SK-N-SH (cell line): ENCODE results near the gene MT1F. TPM values are rescaled to one million over a fixed set of nuclear protein-coding genes. Genes with fewer than 3 reads are reported as not detected.

ENCODE experiments used
- CTCF ChIA-PET: fragments of 300-600, 350-600 bp; formaldehyde crosslinking; extraction: SDS; loops from one replicate; lab custom pipeline; 2021; lab: Yijun Ruan, JAX
- POLR2A ChIA-PET: fragments of 350-600 bp; sonication (Branson Sonifier 250); formaldehyde crosslinking; extraction: SDS; loops from one replicate; lab custom pipeline; 2020; ENCODE audit warnings: antibody characterized with exemption, inconsistent platforms; lab: Yijun Ruan, JAX
- DNase-seq: peaks from one replicate; pipeline ENCODE4 v3.0.0; 2012
- H2AFZ ChIP-seq: fragments of 200-600 bp; sonication (generic); 2 replicates; pipeline ENCODE4 v1.8.1; 2016; ENCODE audit warnings: antibody characterized with exemption, mild to moderate bottlenecking, low read depth
- H3F3A ChIP-seq: fragments of 200-600 bp; sonication (generic); replicated peaks from 2 replicates; pipeline ENCODE3; 2016; ENCODE audit warnings: antibody characterized with exemption, mild to moderate bottlenecking; ENCODE audit not compliant: insufficient read depth
- H3K27ac ChIP-seq, 2 experiments: fragments of 200-500 bp in 1 of 2; fragments of 200-600 bp in 1 of 2; sonication (Bioruptor generic) in 1 of 2; sonication (generic), shearing (Covaris generic) in 1 of 2; 2 replicates each; pipeline versions ENCODE4 v1.5.1 to v1.6.1; 2014 to 2016; ENCODE audit warnings: low read depth in 2 of 2, inconsistent platforms in 1 of 2, low read length in 1 of 2, mild to moderate bottlenecking in 1 of 2, mixed read lengths in 1 of 2
- H3K27me3 ChIP-seq: fragments of 200-600 bp; sonication (generic), shearing (Covaris generic); 2 replicates; pipeline ENCODE4 v1.6.1; 2016; ENCODE audit warnings: mixed run types; ENCODE audit not compliant: insufficient read depth
- H3K36me3 ChIP-seq, 2 experiments: fragments of 200-500 bp in 1 of 2; fragments of 200-600 bp in 1 of 2; sonication (Bioruptor generic) in 1 of 2; sonication (generic) in 1 of 2; replicated peaks in 1 of 2; 2 replicates each; pipeline versions ENCODE3 to v1.5.1; 2014 to 2016; ENCODE audit warnings: low read length in 1 of 2, mild to moderate bottlenecking in 1 of 2; ENCODE audit not compliant: insufficient read depth in 2 of 2, control insufficient read depth in 1 of 2
- H3K4me1 ChIP-seq, 2 experiments: fragments of 200-500 bp in 1 of 2; fragments of 200-600 bp in 1 of 2; sonication (Bioruptor generic) in 1 of 2; sonication (generic), shearing (Covaris generic) in 1 of 2; 2 replicates each; pipeline versions ENCODE4 v1.5.1 to v1.6.1; 2014 to 2016; ENCODE audit warnings: low read depth in 1 of 2, low read length in 1 of 2, mixed run types in 1 of 2; ENCODE audit not compliant: insufficient read depth in 2 of 2, control insufficient read depth in 1 of 2
- H3K4me2 ChIP-seq: fragments of 200-600 bp; sonication (generic), shearing (Covaris generic); 2 replicates; pipeline ENCODE4 v1.6.1; 2017; ENCODE audit warnings: mixed run types
- H3K4me3 ChIP-seq, 2 experiments: fragments of 200-500 bp in 1 of 2; fragments of 200-600 bp in 1 of 2; sonication (Bioruptor generic) in 1 of 2; sonication (generic), shearing (Covaris generic) in 1 of 2; 2 replicates each; pipeline versions ENCODE4 v1.5.1 to v1.8.1; 2014 to 2016; ENCODE audit warnings: low read depth in 2 of 2, inconsistent platforms in 1 of 2, low read length in 1 of 2, mild to moderate bottlenecking in 1 of 2, mixed read lengths in 1 of 2, moderate library complexity in 1 of 2
- H3K79me2 ChIP-seq: fragments of 200-600 bp; sonication (generic); 2 replicates; pipeline ENCODE4 v1.8.1; 2017; ENCODE audit warnings: mild to moderate bottlenecking; ENCODE audit not compliant: insufficient read depth
- H3K9ac ChIP-seq: fragments of 200-600 bp; sonication (generic); 2 replicates; pipeline ENCODE4 v1.6.1; 2017; ENCODE audit warnings: mixed run types
- H3K9me2 ChIP-seq: fragments of 200-600 bp; sonication (generic); 2 replicates; pipeline ENCODE4 v1.6.1; 2017; ENCODE audit warnings: mixed run types
- H3K9me3 ChIP-seq: fragments of 200-600 bp; sonication (generic); 2 replicates; pipeline ENCODE4 v1.6.1; 2017; ENCODE audit warnings: mixed run types, mild to moderate bottlenecking, moderate library complexity
- H4K20me1 ChIP-seq: fragments of 200-600 bp; sonication (generic); 2 replicates; pipeline ENCODE4 v1.6.1; 2017; ENCODE audit warnings: mild to moderate bottlenecking, mixed run types; ENCODE audit not compliant: insufficient read depth
- CHD2 ChIP-seq: fragments of 150-350 bp; IDR thresholded peaks from 2 replicates; pipeline ENCODE4 v1.6.1; 2018; ENCODE audit warnings: low read length; ENCODE audit not compliant: partially characterized antibody
- EP300 ChIP-seq, 2 experiments: IDR thresholded peaks; 2 replicates each; pipeline versions ENCODE4 v1.4.0 to v1.6.1; 2012; ENCODE audit warnings: borderline replicate concordance in 1 of 2, low read depth in 1 of 2, low read length in 1 of 2
- EZH2phosphoT487 ChIP-seq: fragments of 200-600 bp; sonication (generic); IDR thresholded peaks from 2 replicates; pipeline ENCODE4 v1.6.1; 2017; ENCODE audit warnings: low read depth, mixed run types, mild to moderate bottlenecking, antibody characterized with exemption, moderate library complexity, borderline replicate concordance
- GABPA ChIP-seq: IDR thresholded peaks from 2 replicates; pipeline ENCODE4 v1.4.0; 2012; ENCODE audit warnings: low read depth, mild to moderate bottlenecking
- JUND ChIP-seq: IDR thresholded peaks from 2 replicates; pipeline ENCODE4 v1.4.0; 2012
- MEF2A ChIP-seq: IDR thresholded peaks from 2 replicates; pipeline ENCODE4 v1.4.0; 2012; ENCODE audit warnings: low read depth, borderline replicate concordance
- MXI1 ChIP-seq: IDR thresholded peaks from 2 replicates; pipeline ENCODE4 v1.6.1; 2012; ENCODE audit warnings: mild to moderate bottlenecking, low read depth, low read length, improper control_type of control experiment
- NFIC ChIP-seq: IDR thresholded peaks from 2 replicates; pipeline ENCODE4 v1.4.0; 2012; ENCODE audit warnings: borderline replicate concordance
- RAD21 ChIP-seq: IDR thresholded peaks from 2 replicates; pipeline ENCODE4 v1.6.1; 2012; ENCODE audit warnings: mild to moderate bottlenecking, low read length
- RCOR1 ChIP-seq: fragments of 150-350 bp; IDR thresholded peaks from 2 replicates; pipeline ENCODE4 v1.6.1; 2017; ENCODE audit warnings: antibody characterized with exemption, low read length
- RXRA ChIP-seq: IDR thresholded peaks from 2 replicates; pipeline ENCODE4 v1.4.0; 2012; ENCODE audit warnings: low read depth, mild to moderate bottlenecking, borderline replicate concordance
- SMC3 ChIP-seq: IDR thresholded peaks from 2 replicates; pipeline ENCODE4 v1.6.1; 2012; ENCODE audit warnings: low read depth, low read length, improper control_type of control experiment
- TAF1 ChIP-seq: IDR thresholded peaks from 2 replicates; pipeline ENCODE4 v1.6.1; 2012; ENCODE audit warnings: low read depth, mild to moderate bottlenecking, low read length, moderate library complexity, borderline replicate concordance
- TCF12 ChIP-seq: IDR thresholded peaks from 2 replicates; pipeline ENCODE4 v1.4.0; 2012
- TEAD4 ChIP-seq: IDR thresholded peaks from 2 replicates; pipeline ENCODE4 v1.4.0; 2012; ENCODE audit warnings: mild to moderate bottlenecking, borderline replicate concordance; ENCODE audit not compliant: insufficient read depth
- YY1 ChIP-seq: IDR thresholded peaks from 2 replicates; pipeline ENCODE4 v1.4.0; 2012; ENCODE audit warnings: low read depth, mild to moderate bottlenecking
- WGBS: methylation state at CpG from one replicate; pipeline ENCODE4 v1.1.6; 2017; ENCODE audit warnings: low lambda C conversion rate; 5-methylcytosine and 5-hydroxymethylcytosine counted together
- polyA plus RNA-seq, 3 experiments: library from polyadenylated mRNA; depleted of rRNA; stranded (reverse); fragments of >200 nt; gene quantifications; 2 replicates each; pipeline ENCODE4 v1.2.3, GENCODE V29; 2012
- TF ChIP-seq, protein P1 (sequence below): fragments of 200-600 bp; sonication (generic); IDR thresholded peaks from 2 replicates; pipeline ENCODE4 v1.6.1; 2017; ENCODE audit warnings: antibody characterized with exemption, mild to moderate bottlenecking, moderate library complexity
- TF ChIP-seq, protein P2 (sequence below): fragments of 150-350 bp; IDR thresholded peaks from 2 replicates; pipeline ENCODE4 v1.6.1; 2017; ENCODE audit warnings: antibody characterized with exemption, low read length, low read depth, borderline replicate concordance
- TF ChIP-seq, protein P3 (sequence below): fragments of 150-350 bp; IDR thresholded peaks from 2 replicates; pipeline ENCODE4 v1.6.1; 2016; ENCODE audit warnings: mild to moderate bottlenecking, low read depth, low read length

The MT1F gene
- polyA plus RNA-seq, 1 of the 3 experiments (the other 2 are of a cell fraction) = 13.0 TPM

DNA sequence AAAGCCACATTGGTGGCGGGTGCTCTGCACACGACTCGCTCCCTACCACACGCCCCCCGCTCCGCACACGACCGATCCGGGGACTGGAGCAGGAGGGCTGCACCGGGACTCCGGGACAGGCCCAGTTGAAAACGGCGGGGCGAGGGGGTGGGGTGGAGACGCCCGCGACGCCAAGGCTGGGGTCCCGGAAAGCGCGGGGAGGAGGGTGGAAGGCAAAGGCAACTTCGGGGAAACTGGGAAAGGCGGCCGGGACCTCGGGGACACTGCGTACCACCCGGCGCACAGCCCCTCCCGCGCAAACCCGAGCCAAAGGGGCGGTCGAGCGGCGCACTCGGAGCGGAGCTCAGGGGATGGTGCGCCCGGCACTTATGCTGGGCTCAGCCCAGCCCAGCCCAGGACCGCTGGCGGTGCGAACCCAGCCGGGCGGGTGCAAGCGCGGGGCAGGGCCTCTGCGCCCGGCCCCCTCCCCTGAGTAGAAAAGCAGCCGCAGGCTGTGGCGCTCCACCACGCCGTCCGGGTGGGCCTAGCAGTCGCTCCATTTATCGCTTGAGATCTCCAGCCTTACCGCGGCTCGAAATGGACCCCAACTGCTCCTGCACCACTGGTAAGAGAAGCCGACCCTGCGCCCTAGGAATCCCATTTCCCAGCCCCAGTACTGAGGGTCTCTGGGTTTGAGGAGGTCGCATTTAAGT lies 25.5 kb upstream of the MT1F start, which contains the start of gene MT1M:
Gene MT1M (plus strand): TSS at position 504 of the 692 bp plus-strand sequence. CDS start 73 bp downstream, at position 577.
- CTCF ChIA-PET = interaction anchor here (1.5 kb wide), 1 partner anchor 32 kb away, joined by 3 read pairs; no protein-coding TSS in a partner anchor
- DNase-seq = peak; percentile 66
- no peak within 1 kb of the TSS for H3K9ac ChIP-seq

DNA sequence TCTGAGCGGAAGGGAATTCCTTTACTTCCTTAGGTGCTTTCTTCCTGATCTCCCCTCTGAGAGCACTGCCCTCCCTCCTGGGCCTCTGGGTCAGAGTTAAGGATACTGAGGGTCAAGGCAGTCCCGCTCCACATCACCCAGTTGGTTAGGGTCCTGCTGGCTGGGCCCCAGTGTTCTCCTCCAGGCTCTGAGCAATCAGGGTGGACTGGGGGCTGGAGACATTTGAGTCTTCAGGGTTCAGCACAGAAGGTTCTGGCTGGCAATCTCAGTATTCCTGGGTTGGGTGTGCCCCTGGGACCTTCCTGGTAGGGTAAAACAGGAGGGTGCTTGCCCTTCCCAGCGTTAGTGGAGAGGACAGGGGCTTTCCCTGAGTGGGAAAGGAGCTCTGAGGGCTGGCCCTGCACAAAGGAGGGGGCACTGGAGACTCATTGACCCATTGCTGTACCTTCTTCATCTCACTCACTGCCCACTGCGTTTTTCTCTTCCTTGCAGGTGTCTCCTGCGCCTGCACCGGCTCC lies 24.9 kb upstream of the MT1F start:
- TF ChIP-seq NFIC (no peak), MEF2A (no peak), TCF12 (no peak)
- TF ChIP-seq, protein P1, sequence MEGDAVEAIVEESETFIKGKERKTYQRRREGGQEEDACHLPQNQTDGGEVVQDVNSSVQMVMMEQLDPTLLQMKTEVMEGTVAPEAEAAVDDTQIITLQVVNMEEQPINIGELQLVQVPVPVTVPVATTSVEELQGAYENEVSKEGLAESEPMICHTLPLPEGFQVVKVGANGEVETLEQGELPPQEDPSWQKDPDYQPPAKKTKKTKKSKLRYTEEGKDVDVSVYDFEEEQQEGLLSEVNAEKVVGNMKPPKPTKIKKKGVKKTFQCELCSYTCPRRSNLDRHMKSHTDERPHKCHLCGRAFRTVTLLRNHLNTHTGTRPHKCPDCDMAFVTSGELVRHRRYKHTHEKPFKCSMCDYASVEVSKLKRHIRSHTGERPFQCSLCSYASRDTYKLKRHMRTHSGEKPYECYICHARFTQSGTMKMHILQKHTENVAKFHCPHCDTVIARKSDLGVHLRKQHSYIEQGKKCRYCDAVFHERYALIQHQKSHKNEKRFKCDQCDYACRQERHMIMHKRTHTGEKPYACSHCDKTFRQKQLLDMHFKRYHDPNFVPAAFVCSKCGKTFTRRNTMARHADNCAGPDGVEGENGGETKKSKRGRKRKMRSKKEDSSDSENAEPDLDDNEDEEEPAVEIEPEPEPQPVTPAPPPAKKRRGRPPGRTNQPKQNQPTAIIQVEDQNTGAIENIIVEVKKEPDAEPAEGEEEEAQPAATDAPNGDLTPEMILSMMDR = no peak
- no peaks in the 10 kb centered on the region for H3K36me3 ChIP-seq
- H3K4me3 ChIP-seq = no peak overlapping the region
- no peak overlapping the region for H3K9ac ChIP-seq
- H3K27ac ChIP-seq = no peak overlapping the region
- ChIA-PET POLR2A (no interaction called here), CTCF (interaction anchor here (1.2 to 1.5 kb wide), 2 partner anchors 11 to 32 kb away, joined by 3 read pairs; no protein-coding TSS in a partner anchor)
- no peaks in the 10 kb centered on the region for H3K9me3 ChIP-seq
- H3F3A ChIP-seq = no peaks in the 10 kb centered on the region
- no peaks in the 10 kb centered on the region for H4K20me1 ChIP-seq
- H3K4me2 ChIP-seq = no peak overlapping the region
- no peak for DNase-seq
- H3K4me1 ChIP-seq = peaks cover 0 to 27% of the 10 kb centered on the region in 2 experiments; a peak in 1 of 4 replicates
- no peaks in the 10 kb centered on the region for H3K9me2 ChIP-seq
- 98% methylated on average over 5 of the region's 6 CpGs for WGBS
- no peaks in the 10 kb centered on the region for H3K79me2 ChIP-seq
- peaks cover 31% of the 10 kb centered on the region; the same call in 1 of the 2 replicates for H3K27me3 ChIP-seq
- H2AFZ ChIP-seq = peak overlapping the region; percentile 35; the same call in 1 of the 2 replicates

More for the DNA sequence above, 25.5 kb upstream of the MT1F start, which contains the start of gene MT1M:
- Histone ChIP-seq H3K79me2 (no peaks in the 10 kb centered on the region), H3F3A (no peaks in the 10 kb centered on the region), H3K4me2 (no peak within 1 kb of the TSS), H4K20me1 (no peaks in the 10 kb centered on the region), H2AFZ (peak within 1 kb of the TSS; percentile 35; the same call in 1 of the 2 replicates), H3K9me3 (no peaks in the 10 kb centered on the region), H3K9me2 (no peaks in the 10 kb centered on the region), H3K27me3 (peaks cover 25% of the 10 kb centered on the region; the same call in 1 of the 2 replicates), H3K4me3 (peak within 1 kb of the TSS in 1 of 2 experiments; percentile 31; a peak in 2 of 4 replicates), H3K36me3 (no peaks in the 10 kb centered on the region), H3K27ac (no peak within 1 kb of the TSS), H3K4me1 (peaks cover 0 to 26% of the 10 kb centered on the region in 2 experiments; a peak in 1 of 4 replicates)
- 69% methylated on average over 45 of the region's 61 CpGs for WGBS
- TF ChIP-seq RCOR1 (no peak), RXRA (no peak), MXI1 (no peak), EP300 (IDR thresholded peaks at IDR 0.05; ENCODE audit: borderline replicate concordance in 1 of 2, low read depth in 1 of 2, low read length in 1 of 2) (no peak), CHD2 (no peak), RAD21 (no peak), TAF1 (no peak), YY1 (no peak), MEF2A (no peak), TEAD4 (no peak), JUND (no peak), GABPA (no peak), SMC3 (no peak), EZH2phosphoT487 (no peak)
- TF ChIP-seq, protein P2, sequence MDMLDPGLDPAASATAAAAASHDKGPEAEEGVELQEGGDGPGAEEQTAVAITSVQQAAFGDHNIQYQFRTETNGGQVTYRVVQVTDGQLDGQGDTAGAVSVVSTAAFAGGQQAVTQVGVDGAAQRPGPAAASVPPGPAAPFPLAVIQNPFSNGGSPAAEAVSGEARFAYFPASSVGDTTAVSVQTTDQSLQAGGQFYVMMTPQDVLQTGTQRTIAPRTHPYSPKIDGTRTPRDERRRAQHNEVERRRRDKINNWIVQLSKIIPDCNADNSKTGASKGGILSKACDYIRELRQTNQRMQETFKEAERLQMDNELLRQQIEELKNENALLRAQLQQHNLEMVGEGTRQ = no peak
- TF ChIP-seq, protein P3, sequence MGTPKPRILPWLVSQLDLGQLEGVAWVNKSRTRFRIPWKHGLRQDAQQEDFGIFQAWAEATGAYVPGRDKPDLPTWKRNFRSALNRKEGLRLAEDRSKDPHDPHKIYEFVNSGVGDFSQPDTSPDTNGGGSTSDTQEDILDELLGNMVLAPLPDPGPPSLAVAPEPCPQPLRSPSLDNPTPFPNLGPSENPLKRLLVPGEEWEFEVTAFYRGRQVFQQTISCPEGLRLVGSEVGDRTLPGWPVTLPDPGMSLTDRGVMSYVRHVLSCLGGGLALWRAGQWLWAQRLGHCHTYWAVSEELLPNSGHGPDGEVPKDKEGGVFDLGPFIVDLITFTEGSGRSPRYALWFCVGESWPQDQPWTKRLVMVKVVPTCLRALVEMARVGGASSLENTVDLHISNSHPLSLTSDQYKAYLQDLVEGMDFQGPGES = no peak
- POLR2A ChIA-PET = no interaction called here
